ENCODE results near the gene APLP2.
"Not testable (repeated sequence)": the region's sequence is repeated elsewhere in the genome, so short reads cannot be mapped to it uniquely, and the experiment has no call there.

APLP2 gene

DNA sequence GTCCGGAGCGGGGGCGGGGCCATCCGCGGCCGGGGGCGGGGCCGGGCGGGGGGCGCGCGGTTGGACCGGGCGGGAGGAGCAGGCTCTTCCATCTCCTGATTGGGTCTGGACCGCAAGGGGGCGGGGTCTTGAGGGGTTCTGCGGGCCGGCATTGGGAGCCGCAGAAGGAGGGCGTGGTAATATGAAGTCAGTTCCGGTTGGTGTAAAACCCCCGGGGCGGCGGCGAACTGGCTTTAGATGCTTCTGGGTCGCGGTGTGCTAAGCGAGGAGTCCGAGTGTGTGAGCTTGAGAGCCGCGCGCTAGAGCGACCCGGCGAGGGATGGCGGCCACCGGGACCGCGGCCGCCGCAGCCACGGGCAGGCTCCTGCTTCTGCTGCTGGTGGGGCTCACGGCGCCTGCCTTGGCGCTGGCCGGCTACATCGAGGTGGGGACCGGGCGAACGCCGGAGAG is at the start of gene APLP2:
TSS of gene APLP2 (plus strand) at position 236 of the 450 bp plus-strand sequence. CDS start at position 320, 84 bp downstream.
- H3K4me3 ChIP-seq (replicated peaks; ENCODE audit: low read depth, low read length), result peak within 1 kb of the TSS; percentile 75
- TF ChIP-seq, protein P1, sequence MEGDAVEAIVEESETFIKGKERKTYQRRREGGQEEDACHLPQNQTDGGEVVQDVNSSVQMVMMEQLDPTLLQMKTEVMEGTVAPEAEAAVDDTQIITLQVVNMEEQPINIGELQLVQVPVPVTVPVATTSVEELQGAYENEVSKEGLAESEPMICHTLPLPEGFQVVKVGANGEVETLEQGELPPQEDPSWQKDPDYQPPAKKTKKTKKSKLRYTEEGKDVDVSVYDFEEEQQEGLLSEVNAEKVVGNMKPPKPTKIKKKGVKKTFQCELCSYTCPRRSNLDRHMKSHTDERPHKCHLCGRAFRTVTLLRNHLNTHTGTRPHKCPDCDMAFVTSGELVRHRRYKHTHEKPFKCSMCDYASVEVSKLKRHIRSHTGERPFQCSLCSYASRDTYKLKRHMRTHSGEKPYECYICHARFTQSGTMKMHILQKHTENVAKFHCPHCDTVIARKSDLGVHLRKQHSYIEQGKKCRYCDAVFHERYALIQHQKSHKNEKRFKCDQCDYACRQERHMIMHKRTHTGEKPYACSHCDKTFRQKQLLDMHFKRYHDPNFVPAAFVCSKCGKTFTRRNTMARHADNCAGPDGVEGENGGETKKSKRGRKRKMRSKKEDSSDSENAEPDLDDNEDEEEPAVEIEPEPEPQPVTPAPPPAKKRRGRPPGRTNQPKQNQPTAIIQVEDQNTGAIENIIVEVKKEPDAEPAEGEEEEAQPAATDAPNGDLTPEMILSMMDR (IDR thresholded peaks at IDR 0.05; ENCODE audit: low read length, missing control alignments), result no peak
- DNase-seq (ENCODE audit: low read depth), result peak; percentile 98

DNA sequence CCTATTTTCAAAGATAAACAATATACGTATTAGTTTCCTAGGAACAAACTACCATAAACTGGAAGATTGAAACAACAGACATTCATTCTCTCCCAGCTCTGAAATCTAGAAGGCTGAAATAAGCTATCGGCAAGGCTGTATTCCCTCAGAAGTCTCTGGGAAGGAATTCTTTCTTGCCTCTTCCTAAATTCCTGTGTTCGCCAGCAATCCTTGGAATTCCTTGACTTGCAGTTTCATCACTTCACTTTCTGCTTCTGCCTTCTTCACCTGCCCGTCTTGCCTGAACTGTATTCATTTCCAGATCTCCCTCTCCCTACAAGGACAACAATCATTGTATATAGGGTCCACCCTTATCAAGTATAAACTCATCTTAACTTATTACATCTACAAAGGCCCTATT is 49.4 kb upstream of the APLP2 start:
- TF ChIP-seq, protein P1 (IDR thresholded peaks at IDR 0.05; ENCODE audit: low read length, missing control alignments), result no peak
- H3K4me3 ChIP-seq (replicated peaks; ENCODE audit: low read depth, low read length), result no peak overlapping the region
- peak; percentile 39 for DNase-seq (ENCODE audit: low read depth)

DNA sequence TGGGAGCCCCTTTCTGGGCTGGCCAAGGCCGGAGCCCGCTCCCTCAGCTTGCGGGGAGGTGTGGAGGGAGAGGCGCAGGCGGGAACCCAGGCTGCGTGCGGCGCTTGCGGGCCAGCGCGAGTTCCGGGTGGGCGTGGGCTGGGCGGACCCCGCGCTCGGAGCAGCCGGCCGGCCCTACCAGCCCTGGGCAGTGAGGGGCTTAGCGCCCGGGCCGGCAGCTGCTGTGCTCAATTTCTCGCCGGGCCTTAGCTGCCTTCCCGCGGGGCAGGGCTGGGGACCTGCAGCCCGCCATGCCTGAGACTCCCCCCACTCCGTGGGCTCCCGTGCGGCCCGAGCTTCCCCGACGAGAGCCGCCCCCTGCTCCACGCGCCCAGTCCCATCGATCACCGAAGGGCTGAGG is 48.1 kb upstream of the APLP2 start:
- H3K4me3 ChIP-seq (replicated peaks; ENCODE audit: low read depth, low read length); DNase-seq (ENCODE audit: low read depth): not testable (repeated sequence)

DNA sequence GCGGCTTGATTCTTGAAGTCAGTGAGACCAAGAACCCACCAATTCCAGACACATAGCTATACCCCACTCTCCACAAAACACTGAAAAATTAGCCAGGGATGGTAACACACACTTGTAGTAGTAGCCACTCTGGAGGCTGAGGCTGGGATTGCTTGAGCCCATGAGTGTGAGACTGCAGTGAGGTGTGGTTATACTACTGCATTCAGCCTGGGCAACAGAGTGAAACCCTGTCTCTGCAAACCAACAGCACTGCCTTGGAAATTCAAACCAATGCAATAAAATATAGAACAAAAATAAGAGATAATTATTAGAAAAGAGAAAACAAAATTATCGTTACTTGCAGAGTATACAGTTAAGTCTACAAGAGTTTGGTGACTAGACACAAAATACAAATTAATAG is 46.9 kb upstream of the APLP2 start:
- no peak overlapping the region for H3K4me3 ChIP-seq (replicated peaks; ENCODE audit: low read depth, low read length)
- TF ChIP-seq, protein P1 (IDR thresholded peaks at IDR 0.05; ENCODE audit: low read length, missing control alignments), result no peak
- no peak for DNase-seq (ENCODE audit: low read depth)

DNA sequence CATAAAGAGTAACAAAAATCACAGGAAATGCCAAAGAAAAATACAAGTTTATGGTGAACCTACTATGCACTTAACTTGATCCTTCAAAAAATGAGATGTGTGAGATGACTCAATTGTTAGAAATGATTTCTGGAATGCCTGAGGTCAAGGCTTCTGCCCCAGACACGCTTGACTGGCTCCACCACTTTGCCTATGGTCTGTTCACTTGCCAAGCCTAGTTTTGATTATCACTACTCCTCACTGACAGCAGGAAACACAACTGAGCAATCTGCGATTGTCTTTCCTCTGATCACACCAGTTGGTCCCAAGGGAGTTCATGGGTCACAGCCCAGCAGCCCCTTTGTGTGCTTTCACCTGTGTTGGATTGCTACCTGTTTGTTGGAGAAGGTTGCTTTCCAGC is 46.5 kb upstream of the APLP2 start:
- peak; percentile 59 for DNase-seq (ENCODE audit: low read depth)
- no peak overlapping the region for H3K4me3 ChIP-seq (replicated peaks; ENCODE audit: low read depth, low read length)
- TF ChIP-seq, protein P1 (IDR thresholded peaks at IDR 0.05; ENCODE audit: low read length, missing control alignments), result no peak

DNA sequence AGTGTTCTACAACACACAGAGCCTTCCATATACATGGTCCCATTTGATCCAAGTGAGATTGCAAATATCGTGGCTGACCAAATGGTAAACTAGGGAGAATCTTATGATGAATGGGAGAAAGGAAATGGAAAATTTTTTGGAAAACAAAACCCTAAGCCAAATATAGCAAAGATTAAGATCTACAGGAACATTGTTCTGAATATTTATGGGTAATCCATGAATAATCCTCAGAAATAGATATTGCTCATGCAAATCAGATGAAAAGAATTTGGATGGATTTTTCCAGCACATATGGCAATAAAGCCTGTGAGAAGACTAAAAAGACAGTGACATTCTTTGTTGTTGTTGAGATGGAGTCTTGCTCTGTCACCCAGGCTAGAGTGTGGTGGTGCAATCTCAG is 45.3 kb upstream of the APLP2 start:
- no peak for DNase-seq (ENCODE audit: low read depth)
- TF ChIP-seq, protein P1 (IDR thresholded peaks at IDR 0.05; ENCODE audit: low read length, missing control alignments), result no peak
- no peak overlapping the region for H3K4me3 ChIP-seq (replicated peaks; ENCODE audit: low read depth, low read length)

DNA sequence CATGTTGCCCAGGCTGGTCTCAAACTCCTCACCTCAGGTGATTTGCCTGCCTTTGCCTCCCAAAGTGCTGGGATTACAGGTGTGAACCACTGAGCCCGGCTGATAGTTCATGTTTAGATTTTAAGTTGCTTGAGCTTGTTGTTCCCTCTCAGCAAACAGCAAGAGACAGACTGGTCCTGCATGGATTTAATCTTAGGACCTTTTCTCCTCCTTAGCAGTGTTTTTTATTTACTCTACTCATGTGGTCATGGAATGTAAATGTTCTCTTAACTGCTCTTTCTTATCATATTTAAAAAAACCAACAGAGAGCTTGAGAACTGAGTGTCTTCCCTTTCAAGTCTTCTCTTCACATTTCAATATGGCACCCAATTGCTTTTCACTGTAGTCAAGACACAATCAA is 44.3 kb upstream of the APLP2 start:
- no peak overlapping the region for H3K4me3 ChIP-seq (replicated peaks; ENCODE audit: low read depth, low read length)
- DNase-seq (ENCODE audit: low read depth), result no peak
- TF ChIP-seq, protein P1 (IDR thresholded peaks at IDR 0.05; ENCODE audit: low read length, missing control alignments), result no peak
